Endothelial cell (in vitro differentiated cells): ENCODE measurements around the gene RNASE4. TPM values are rescaled to one million over a fixed set of nuclear protein-coding genes. Genes with fewer than 3 reads are reported as not detected.
"Not testable (repeated sequence)": the region's sequence is repeated elsewhere in the genome, so short reads cannot be mapped to it uniquely, and the experiment has no call there.

Experiments
- DNase-seq: peaks from one replicate; pipeline ENCODE4 v3.0.0; 2021; ENCODE audit warnings: low spot score
- H3K27ac Mint-ChIP-seq: one replicate; pipeline ENCODE4 v1.8.0; 2021; ENCODE audit warnings: mixed read lengths, inconsistent platforms; ENCODE audit not compliant: unreplicated experiment
- H3K27me3 Mint-ChIP-seq: one replicate; pipeline ENCODE4 v1.8.0; 2021; ENCODE audit warnings: mild to moderate bottlenecking, moderate library complexity, mixed read lengths, inconsistent platforms; ENCODE audit not compliant: unreplicated experiment
- H3K36me3 Mint-ChIP-seq: one replicate; pipeline ENCODE4 v1.8.0; 2021; ENCODE audit warnings: mild to moderate bottlenecking, low read depth, mixed read lengths, inconsistent platforms; ENCODE audit not compliant: unreplicated experiment
- H3K4me1 Mint-ChIP-seq: one replicate; pipeline ENCODE4 v1.8.0; 2021; ENCODE audit warnings: mild to moderate bottlenecking, mixed read lengths, inconsistent platforms; ENCODE audit not compliant: unreplicated experiment
- H3K4me3 Mint-ChIP-seq: one replicate; pipeline ENCODE4 v1.8.0; 2021; ENCODE audit warnings: mild to moderate bottlenecking, mixed read lengths, inconsistent platforms; ENCODE audit not compliant: unreplicated experiment
- H3K9me3 Mint-ChIP-seq: one replicate; pipeline ENCODE4 v1.8.0; 2021; ENCODE audit warnings: mixed read lengths, inconsistent platforms; ENCODE audit not compliant: unreplicated experiment
- CTCF ChIP-seq: fragments of 200-600 bp; sonication (generic); IDR thresholded peaks from one replicate; pipeline ENCODE4 v1.5.0; 2021; ENCODE audit warnings: antibody characterized with exemption; ENCODE audit not compliant: unreplicated experiment
- total RNA-seq: library from RNA; stranded (reverse); fragmentation: NEBNext Ultra II Directional; extraction: Animal tissue kit (Norgen Biotek cat#: 25700); gene quantifications from one replicate; pipeline ENCODE4 v1.2.1, GENCODE V29; 2021; ENCODE audit not compliant: unreplicated experiment

The RNASE4 gene
- total RNA-seq, 1 donor from 2014 or later = 1.0 TPM

GRCh38 chr14:20730891-20731290, 46.5 kb downstream of the RNASE4 start:
- Mint-ChIP-seq H3K9me3 (no peaks in the 10 kb centered on the region), H3K27me3 (no peaks in the 10 kb centered on the region), H3K4me1 (peaks cover 5% of the 10 kb centered on the region), H3K4me3 (no peak overlapping the region), H3K36me3 (no peaks in the 10 kb centered on the region), H3K27ac (no peak overlapping the region)
- no peak for TF ChIP-seq CTCF
- no peak for DNase-seq

- Mint-ChIP-seq H3K9me3 (no peaks in the 10 kb centered on the region), H3K27ac (no peak overlapping the region), H3K4me3 (no peak overlapping the region), H3K36me3 (no peaks in the 10 kb centered on the region), H3K27me3 (no peaks in the 10 kb centered on the region), H3K4me1 (peaks cover 5% of the 10 kb centered on the region)
- no peak for TF ChIP-seq CTCF
- DNase-seq = no peak
Measured at GRCh38 chr14:20732477-20732876, 48.1 kb downstream of the RNASE4 start.

- Mint-ChIP-seq H3K4me3 (no peak overlapping the region), H3K27ac (no peak overlapping the region), H3K9me3 (no peaks in the 10 kb centered on the region), H3K4me1 (peaks cover 5% of the 10 kb centered on the region), H3K36me3 (no peaks in the 10 kb centered on the region), H3K27me3 (no peaks in the 10 kb centered on the region)
- no peak for TF ChIP-seq CTCF
- no peak for DNase-seq
Measured at GRCh38 chr14:20732979-20733635, 48.7 kb downstream of the RNASE4 start.

GRCh38 chr14:20733684-20734429, 49.5 kb downstream of the RNASE4 start:
- H3K36me3 Mint-ChIP-seq = no peaks in the 10 kb centered on the region
- no peaks in the 10 kb centered on the region for H3K9me3 Mint-ChIP-seq
- no peak for DNase-seq
- peaks cover 5% of the 10 kb centered on the region for H3K4me1 Mint-ChIP-seq
- H3K27me3 Mint-ChIP-seq = no peaks in the 10 kb centered on the region
- no peak overlapping the region for H3K4me3 Mint-ChIP-seq
- TF ChIP-seq CTCF = no peak
- H3K27ac Mint-ChIP-seq = no peak overlapping the region

DNA sequence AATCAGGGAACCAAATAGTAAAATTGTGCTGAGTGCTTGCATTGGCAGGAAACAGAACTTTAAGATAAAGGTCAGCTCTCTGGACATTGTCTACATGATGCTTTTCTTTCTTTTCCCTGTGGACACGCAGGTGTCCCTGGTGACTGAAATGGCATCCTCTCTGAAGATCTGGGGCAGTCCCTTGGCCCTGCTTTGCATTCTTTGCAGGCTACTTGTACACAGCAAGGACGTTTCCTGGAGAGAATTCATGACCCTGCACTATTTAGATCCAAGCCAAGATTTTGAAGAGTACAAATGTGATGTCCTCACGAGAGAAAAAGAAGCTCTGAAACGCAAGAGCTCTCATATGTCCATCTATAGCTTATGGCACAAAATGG, 50.1 kb downstream of the RNASE4 start:
- Mint-ChIP-seq H3K27ac (no peak overlapping the region), H3K36me3 (no peaks in the 10 kb centered on the region), H3K4me3 (no peak overlapping the region), H3K27me3 (no peaks in the 10 kb centered on the region), H3K9me3 (no peaks in the 10 kb centered on the region), H3K4me1 (peaks cover 5% of the 10 kb centered on the region)
- DNase-seq = no peak
- TF ChIP-seq CTCF = no peak

GRCh38 chr14:20738292-20738691, 53.9 kb downstream of the RNASE4 start:
- not testable (repeated sequence) for H3K4me3 Mint-ChIP-seq, H3K27ac Mint-ChIP-seq, DNase-seq, H3K9me3 Mint-ChIP-seq, H3K36me3 Mint-ChIP-seq, H3K4me1 Mint-ChIP-seq, H3K27me3 Mint-ChIP-seq
